HFF-Myc (cell line): Measurements from ENCODE around the gene GPN2.

Source experiments
- DNase-seq: peaks from one replicate; pipeline ENCODE4 v3.0.0-alpha.2; 2011; ENCODE audit warnings: low read depth; ENCODE audit errors: extremely low read depth
- H3K4me3 ChIP-seq: replicated peaks from 2 replicates; pipeline ENCODE4 v1.5.1; 2011; ENCODE audit warnings: low read depth, mild to moderate bottlenecking, control low read depth, low read length
- CTCF ChIP-seq: IDR thresholded peaks from 2 replicates; pipeline ENCODE4 v1.5.1; 2012; ENCODE audit warnings: mild to moderate bottlenecking, low read depth, low read length, control low read depth; ENCODE audit errors: missing control alignments

The GPN2 gene

GRCh38 chr1:26863685-26864077 is 26.4 kb downstream of the GPN2 start:
- H3K4me3 ChIP-seq = no peak overlapping the region; the same call in 1 of the 2 replicates
- no peak for TF ChIP-seq CTCF
- no peak for DNase-seq

GRCh38 chr1:26862781-26863684 is 27.1 kb downstream of the GPN2 start, which contains the start of gene SFN:
Gene SFN, plus strand, starts transcription at chr1:26863149. Its CDS starts 64 bp downstream, at chr1:26863213.
- DNase-seq = no peak
- peak; percentile 46 for TF ChIP-seq CTCF
- peak within 1 kb of the TSS; percentile 59; the same call in 1 of the 2 replicates for H3K4me3 ChIP-seq

- no peak overlapping the region for H3K4me3 ChIP-seq
- DNase-seq = no peak
- TF ChIP-seq CTCF = no peak
Measured at GRCh38 chr1:26861889-26862378, 28.1 kb downstream of the GPN2 start.

- peak; percentile 42 for TF ChIP-seq CTCF
- H3K4me3 ChIP-seq = no peak overlapping the region
- DNase-seq = no peak
Measured at GRCh38 chr1:26861286-26861701, 28.8 kb downstream of the GPN2 start.

GRCh38 chr1:26858891-26859640 is 31.0 kb downstream of the GPN2 start:
- TF ChIP-seq CTCF = no peak
- H3K4me3 ChIP-seq = no peak overlapping the region
- no peak for DNase-seq

GRCh38 chr1:26858160-26858559 is 31.9 kb downstream of the GPN2 start:
- no peak for DNase-seq
- H3K4me3 ChIP-seq = no peak overlapping the region
- no peak for TF ChIP-seq CTCF
